HL-60 (cell line): ENCODE results near the gene DZIP1.

Experiments
- DNase-seq, 2 experiments: peaks; one replicate each; pipeline ENCODE4 v3.0.0-alpha.2; 2010 to 2020; ENCODE audit warnings: low read depth in 1 of 2, low spot score in 1 of 2
- H3K27ac ChIP-seq: fragments of 250-450 bp; sonication (Bioruptor Pico); replicated peaks from 2 replicates; pipeline ENCODE4 v1.5.1; 2020; ENCODE audit warnings: mild to moderate bottlenecking, moderate library complexity
- H3K27me3 ChIP-seq: fragments of 250-450 bp; sonication (Bioruptor Pico); 2 replicates; pipeline ENCODE4 v1.5.1; 2021; ENCODE audit warnings: mild to moderate bottlenecking, moderate library complexity; ENCODE audit not compliant: insufficient read depth, poor library complexity, severe bottlenecking
- H3K4me3 ChIP-seq: replicated peaks from 2 replicates; pipeline ENCODE4 v1.5.1; 2011; ENCODE audit warnings: mild to moderate bottlenecking, control low read depth, low read length; ENCODE audit not compliant: insufficient read depth
- GABPA ChIP-seq: IDR thresholded peaks from 2 replicates; pipeline ENCODE4 v1.6.1; 2012; ENCODE audit warnings: low read depth
- POLR2AphosphoS5 ChIP-seq: IDR thresholded peaks from 2 replicates; pipeline ENCODE4 v1.6.1; 2012; ENCODE audit warnings: low read depth
- SPI1 ChIP-seq: IDR thresholded peaks from 2 replicates; pipeline ENCODE4 v1.6.1; 2012; ENCODE audit warnings: low read depth, mild to moderate bottlenecking, borderline replicate concordance
- TF ChIP-seq, protein P1 (sequence below): IDR thresholded peaks from 2 replicates; pipeline ENCODE4 v1.6.1; 2012; ENCODE audit warnings: low read depth; ENCODE audit not compliant: insufficient replicate concordance
- TF ChIP-seq, protein P2 (sequence below): IDR thresholded peaks from one replicate; pipeline ENCODE4 v1.5.1; 2011; ENCODE audit warnings: low read length, control low read depth, inconsistent platforms; ENCODE audit not compliant: insufficient read depth

Gene DZIP1

DNA sequence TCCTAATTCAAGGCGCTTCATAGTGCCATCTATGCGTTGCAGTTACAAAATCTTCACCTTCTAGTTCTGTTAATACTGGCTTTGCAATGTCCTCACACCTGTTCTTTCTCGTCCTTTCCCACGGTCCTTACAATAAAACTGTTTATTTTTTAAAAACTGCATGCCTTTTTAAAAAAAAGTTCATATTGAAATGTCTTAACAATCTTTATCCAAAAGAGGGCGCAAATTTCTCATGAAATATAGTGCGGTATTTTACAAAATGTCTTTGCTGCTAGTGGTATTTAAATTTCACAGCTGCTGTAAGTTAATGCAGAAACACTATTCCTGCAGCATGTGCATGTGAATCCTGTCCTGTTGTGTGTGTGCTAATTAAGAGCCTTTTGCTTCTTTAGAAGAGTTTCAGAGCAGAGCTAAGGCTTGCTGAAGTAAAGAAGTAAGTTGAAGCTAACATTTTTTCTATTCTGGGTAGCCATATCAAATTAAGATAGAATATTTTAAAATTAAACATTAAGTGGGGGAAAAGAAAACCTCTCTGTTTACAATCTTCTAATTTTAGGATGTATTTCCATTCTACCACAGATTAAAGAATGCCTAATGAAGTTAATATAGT is 107.8 kb downstream of the DZIP1 start:
- H3K4me3 ChIP-seq = no peak overlapping the region
- DNase-seq = no peak
- H3K27me3 ChIP-seq = no peaks in the 10 kb centered on the region
- H3K27ac ChIP-seq = no peak overlapping the region
- TF ChIP-seq, protein P1, sequence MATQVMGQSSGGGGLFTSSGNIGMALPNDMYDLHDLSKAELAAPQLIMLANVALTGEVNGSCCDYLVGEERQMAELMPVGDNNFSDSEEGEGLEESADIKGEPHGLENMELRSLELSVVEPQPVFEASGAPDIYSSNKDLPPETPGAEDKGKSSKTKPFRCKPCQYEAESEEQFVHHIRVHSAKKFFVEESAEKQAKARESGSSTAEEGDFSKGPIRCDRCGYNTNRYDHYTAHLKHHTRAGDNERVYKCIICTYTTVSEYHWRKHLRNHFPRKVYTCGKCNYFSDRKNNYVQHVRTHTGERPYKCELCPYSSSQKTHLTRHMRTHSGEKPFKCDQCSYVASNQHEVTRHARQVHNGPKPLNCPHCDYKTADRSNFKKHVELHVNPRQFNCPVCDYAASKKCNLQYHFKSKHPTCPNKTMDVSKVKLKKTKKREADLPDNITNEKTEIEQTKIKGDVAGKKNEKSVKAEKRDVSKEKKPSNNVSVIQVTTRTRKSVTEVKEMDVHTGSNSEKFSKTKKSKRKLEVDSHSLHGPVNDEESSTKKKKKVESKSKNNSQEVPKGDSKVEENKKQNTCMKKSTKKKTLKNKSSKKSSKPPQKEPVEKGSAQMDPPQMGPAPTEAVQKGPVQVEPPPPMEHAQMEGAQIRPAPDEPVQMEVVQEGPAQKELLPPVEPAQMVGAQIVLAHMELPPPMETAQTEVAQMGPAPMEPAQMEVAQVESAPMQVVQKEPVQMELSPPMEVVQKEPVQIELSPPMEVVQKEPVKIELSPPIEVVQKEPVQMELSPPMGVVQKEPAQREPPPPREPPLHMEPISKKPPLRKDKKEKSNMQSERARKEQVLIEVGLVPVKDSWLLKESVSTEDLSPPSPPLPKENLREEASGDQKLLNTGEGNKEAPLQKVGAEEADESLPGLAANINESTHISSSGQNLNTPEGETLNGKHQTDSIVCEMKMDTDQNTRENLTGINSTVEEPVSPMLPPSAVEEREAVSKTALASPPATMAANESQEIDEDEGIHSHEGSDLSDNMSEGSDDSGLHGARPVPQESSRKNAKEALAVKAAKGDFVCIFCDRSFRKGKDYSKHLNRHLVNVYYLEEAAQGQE = no peak
- TF ChIP-seq POLR2AphosphoS5 = no peak
- TF ChIP-seq, protein P2, sequence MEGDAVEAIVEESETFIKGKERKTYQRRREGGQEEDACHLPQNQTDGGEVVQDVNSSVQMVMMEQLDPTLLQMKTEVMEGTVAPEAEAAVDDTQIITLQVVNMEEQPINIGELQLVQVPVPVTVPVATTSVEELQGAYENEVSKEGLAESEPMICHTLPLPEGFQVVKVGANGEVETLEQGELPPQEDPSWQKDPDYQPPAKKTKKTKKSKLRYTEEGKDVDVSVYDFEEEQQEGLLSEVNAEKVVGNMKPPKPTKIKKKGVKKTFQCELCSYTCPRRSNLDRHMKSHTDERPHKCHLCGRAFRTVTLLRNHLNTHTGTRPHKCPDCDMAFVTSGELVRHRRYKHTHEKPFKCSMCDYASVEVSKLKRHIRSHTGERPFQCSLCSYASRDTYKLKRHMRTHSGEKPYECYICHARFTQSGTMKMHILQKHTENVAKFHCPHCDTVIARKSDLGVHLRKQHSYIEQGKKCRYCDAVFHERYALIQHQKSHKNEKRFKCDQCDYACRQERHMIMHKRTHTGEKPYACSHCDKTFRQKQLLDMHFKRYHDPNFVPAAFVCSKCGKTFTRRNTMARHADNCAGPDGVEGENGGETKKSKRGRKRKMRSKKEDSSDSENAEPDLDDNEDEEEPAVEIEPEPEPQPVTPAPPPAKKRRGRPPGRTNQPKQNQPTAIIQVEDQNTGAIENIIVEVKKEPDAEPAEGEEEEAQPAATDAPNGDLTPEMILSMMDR = peak; percentile 8
- TF ChIP-seq SPI1 = no peak
- TF ChIP-seq GABPA = no peak

DNA sequence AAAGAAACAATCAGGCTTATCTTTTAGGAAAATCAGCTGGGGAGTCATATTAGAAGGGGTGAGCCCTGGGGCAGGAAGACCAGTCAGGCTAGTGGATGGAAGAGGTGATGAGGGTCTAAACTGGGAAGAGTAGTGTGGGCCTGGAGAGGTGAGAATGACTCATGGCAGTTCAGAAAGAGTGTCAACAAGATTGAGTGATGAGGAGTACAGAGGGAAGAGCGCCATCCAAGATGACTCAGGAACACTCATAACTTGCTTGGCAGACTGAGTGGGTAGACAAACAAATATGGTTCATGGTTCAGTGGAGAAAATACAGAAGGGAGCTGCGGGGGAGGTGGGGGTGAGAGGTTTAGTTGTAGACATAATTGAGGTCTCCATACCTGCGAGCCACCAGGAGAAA is 109.3 kb downstream of the DZIP1 start:
- no peak for DNase-seq

DNA sequence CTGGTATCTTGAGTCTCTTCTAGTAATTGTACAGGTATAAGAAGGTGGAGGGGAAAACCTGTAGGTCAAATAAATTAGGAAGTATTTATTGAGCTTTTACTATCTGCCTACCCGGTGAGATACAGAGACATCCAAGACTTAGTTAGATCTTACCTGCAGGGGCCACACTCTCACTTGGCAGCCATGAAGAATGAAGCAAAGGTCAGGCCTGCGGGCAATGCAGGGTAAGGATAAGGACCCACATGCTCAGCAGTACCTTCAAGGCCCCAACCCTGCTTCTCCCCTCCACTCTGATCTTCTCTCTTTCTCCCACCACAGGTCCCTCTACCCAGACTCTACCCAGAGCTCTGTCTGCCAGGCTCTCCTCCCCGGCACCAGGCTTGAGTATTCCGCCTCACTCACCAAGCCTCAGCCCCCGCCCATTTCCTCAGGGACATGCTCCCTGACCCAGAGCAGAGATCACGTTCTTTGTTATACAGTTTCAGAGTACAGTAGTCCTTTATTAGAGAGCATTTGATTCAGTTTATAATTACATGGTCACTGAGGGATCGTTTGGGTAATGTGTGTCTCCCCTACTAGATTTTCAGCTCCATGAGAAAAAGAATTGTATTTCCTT is 110.9 kb downstream of the DZIP1 start:
- no peaks in the 10 kb centered on the region for H3K27me3 ChIP-seq
- H3K4me3 ChIP-seq = no peak overlapping the region
- no peak overlapping the region for H3K27ac ChIP-seq
- no peak for DNase-seq
- TF ChIP-seq, protein P1 = no peak

More for the DNA sequence above, 109.3 kb downstream of the DZIP1 start:
- TF ChIP-seq GABPA (no peak), POLR2AphosphoS5 (no peak)
- no peaks in the 10 kb centered on the region for H3K27me3 ChIP-seq
- no peak overlapping the region for H3K27ac ChIP-seq
- H3K4me3 ChIP-seq = no peak overlapping the region

GRCh38 chr13:95530178-95530577 is 114.3 kb downstream of the DZIP1 start:
- Histone ChIP-seq H3K27me3 (no peaks in the 10 kb centered on the region), H3K4me3 (no peak overlapping the region), H3K27ac (peak overlapping the region; percentile 36)
- TF ChIP-seq GABPA (0 out of 2 replicates have a peak, but pooled peaks have one; percentile 38), SPI1 (no peak), POLR2AphosphoS5 (peak; percentile 54)
- DNase-seq = peak; percentile 41 to 88
